DOHH2 (cell line): Measurements from ENCODE around the gene EPHA4.

Source experiments
- H3F3A ChIP-seq: fragments of 200-600 bp; sonication (generic), shearing (Covaris generic); 2 replicates; pipeline ENCODE4 v1.6.0; 2016; ENCODE audit warnings: antibody characterized with exemption, mild to moderate bottlenecking; ENCODE audit not compliant: control insufficient read depth, insufficient read depth
- H3K27ac ChIP-seq: fragments of 200-600 bp; sonication (generic); 2 replicates; pipeline ENCODE4 v1.5.1; 2014; ENCODE audit warnings: low read depth, mild to moderate bottlenecking, low read length, moderate library complexity
- H3K27me3 ChIP-seq: fragments of 200-600 bp; sonication (generic); 2 replicates; pipeline ENCODE4 v1.6.1; 2014; ENCODE audit warnings: mild to moderate bottlenecking, low read length, mixed read lengths; ENCODE audit not compliant: control insufficient read depth
- H3K36me3 ChIP-seq: fragments of 200-600 bp; sonication (generic); 2 replicates; pipeline ENCODE4 v1.6.1; 2014; ENCODE audit warnings: mild to moderate bottlenecking, low read length, moderate library complexity, mixed read lengths; ENCODE audit not compliant: control insufficient read depth
- H3K4me1 ChIP-seq: fragments of 200-600 bp; sonication (generic); 2 replicates; pipeline ENCODE4 v1.6.1; 2014; ENCODE audit warnings: mild to moderate bottlenecking, low read length, mixed read lengths; ENCODE audit not compliant: control insufficient read depth
- H3K4me2 ChIP-seq: fragments of 200-600 bp; sonication (generic); 2 replicates; pipeline ENCODE4 v1.6.0; 2014; ENCODE audit warnings: mild to moderate bottlenecking, low read length, moderate library complexity
- H3K4me3 ChIP-seq: fragments of 200-600 bp; sonication (generic); 2 replicates; pipeline ENCODE4 v1.5.1; 2014; ENCODE audit warnings: mild to moderate bottlenecking, low read length, mixed read lengths
- H3K79me2 ChIP-seq: fragments of 200-600 bp; sonication (generic); 2 replicates; pipeline ENCODE4 v1.6.1; 2014; ENCODE audit warnings: mild to moderate bottlenecking, low read length, mixed read lengths; ENCODE audit not compliant: control insufficient read depth
- H3K9me2 ChIP-seq: fragments of 200-600 bp; sonication (generic); replicated peaks from 2 replicates; pipeline ENCODE4 v1.6.1; 2014; ENCODE audit warnings: mild to moderate bottlenecking, low read length, mixed read lengths; ENCODE audit not compliant: control insufficient read depth
- H3K9me3 ChIP-seq: fragments of 200-600 bp; sonication (generic); 2 replicates; pipeline ENCODE4 v1.6.1; 2014; ENCODE audit warnings: antibody characterized with exemption, low read length, mixed read lengths; ENCODE audit not compliant: control insufficient read depth, insufficient read depth
- H4K20me1 ChIP-seq: fragments of 200-600 bp; sonication (generic); 2 replicates; pipeline ENCODE4 v1.6.0; 2014; ENCODE audit warnings: low read depth, mild to moderate bottlenecking, antibody characterized with exemption, low read length, moderate library complexity; ENCODE audit not compliant: control insufficient read depth, insufficient read depth
- EZH2phosphoT487 ChIP-seq: fragments of 200-600 bp; sonication (generic); IDR thresholded peaks from 2 replicates; pipeline ENCODE4 v1.6.1; 2017; ENCODE audit warnings: borderline replicate concordance, mild to moderate bottlenecking, antibody characterized with exemption, low read length, moderate library complexity, mixed read lengths
- TF ChIP-seq, protein P1 (sequence below): fragments of 200-600 bp; sonication (generic); IDR thresholded peaks from one replicate; pipeline ENCODE4 v1.5.1; 2014; ENCODE audit warnings: antibody characterized with exemption, mild to moderate bottlenecking, low read depth, low read length; ENCODE audit not compliant: poor library complexity, severe bottlenecking

Gene EPHA4

DNA sequence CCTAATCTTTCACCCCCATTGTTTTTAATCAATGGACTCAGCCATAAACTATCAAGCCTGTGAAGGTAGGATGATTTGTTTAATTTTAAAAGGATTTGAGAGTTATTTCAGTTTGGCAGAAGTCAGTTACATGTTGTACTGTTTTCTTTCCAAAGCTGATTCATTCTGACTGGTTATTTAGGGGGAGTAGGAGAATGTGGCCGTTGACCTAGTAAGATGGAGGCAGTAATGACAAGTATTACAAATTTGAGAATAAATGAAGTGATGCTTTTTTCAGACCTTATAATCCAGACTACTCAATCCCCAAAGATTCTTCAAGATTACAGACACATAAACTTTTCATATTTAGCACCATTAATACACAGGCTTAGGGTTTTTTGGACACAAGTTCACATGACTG lies 4.3 kb downstream of the EPHA4 start:
- H3K9me2 ChIP-seq = no peaks in the 10 kb centered on the region
- no peaks in the 10 kb centered on the region for H3K79me2 ChIP-seq
- H3F3A ChIP-seq = no peaks in the 10 kb centered on the region
- H3K4me1 ChIP-seq = no peaks in the 10 kb centered on the region
- no peak overlapping the region for H3K4me2 ChIP-seq
- H3K4me3 ChIP-seq = no peak overlapping the region
- 0 out of 2 replicates have a peak, but pooled peaks cover 4% of the 10 kb centered on the region for H3K27me3 ChIP-seq
- peaks cover 9% of the 10 kb centered on the region; the same call in 1 of the 2 replicates for H3K9me3 ChIP-seq
- no peak overlapping the region for H3K27ac ChIP-seq
- TF ChIP-seq EZH2phosphoT487 = no peak
- TF ChIP-seq, protein P1, sequence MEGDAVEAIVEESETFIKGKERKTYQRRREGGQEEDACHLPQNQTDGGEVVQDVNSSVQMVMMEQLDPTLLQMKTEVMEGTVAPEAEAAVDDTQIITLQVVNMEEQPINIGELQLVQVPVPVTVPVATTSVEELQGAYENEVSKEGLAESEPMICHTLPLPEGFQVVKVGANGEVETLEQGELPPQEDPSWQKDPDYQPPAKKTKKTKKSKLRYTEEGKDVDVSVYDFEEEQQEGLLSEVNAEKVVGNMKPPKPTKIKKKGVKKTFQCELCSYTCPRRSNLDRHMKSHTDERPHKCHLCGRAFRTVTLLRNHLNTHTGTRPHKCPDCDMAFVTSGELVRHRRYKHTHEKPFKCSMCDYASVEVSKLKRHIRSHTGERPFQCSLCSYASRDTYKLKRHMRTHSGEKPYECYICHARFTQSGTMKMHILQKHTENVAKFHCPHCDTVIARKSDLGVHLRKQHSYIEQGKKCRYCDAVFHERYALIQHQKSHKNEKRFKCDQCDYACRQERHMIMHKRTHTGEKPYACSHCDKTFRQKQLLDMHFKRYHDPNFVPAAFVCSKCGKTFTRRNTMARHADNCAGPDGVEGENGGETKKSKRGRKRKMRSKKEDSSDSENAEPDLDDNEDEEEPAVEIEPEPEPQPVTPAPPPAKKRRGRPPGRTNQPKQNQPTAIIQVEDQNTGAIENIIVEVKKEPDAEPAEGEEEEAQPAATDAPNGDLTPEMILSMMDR = no peak
- H4K20me1 ChIP-seq = no peaks in the 10 kb centered on the region
- H3K36me3 ChIP-seq = no peaks in the 10 kb centered on the region

DNA sequence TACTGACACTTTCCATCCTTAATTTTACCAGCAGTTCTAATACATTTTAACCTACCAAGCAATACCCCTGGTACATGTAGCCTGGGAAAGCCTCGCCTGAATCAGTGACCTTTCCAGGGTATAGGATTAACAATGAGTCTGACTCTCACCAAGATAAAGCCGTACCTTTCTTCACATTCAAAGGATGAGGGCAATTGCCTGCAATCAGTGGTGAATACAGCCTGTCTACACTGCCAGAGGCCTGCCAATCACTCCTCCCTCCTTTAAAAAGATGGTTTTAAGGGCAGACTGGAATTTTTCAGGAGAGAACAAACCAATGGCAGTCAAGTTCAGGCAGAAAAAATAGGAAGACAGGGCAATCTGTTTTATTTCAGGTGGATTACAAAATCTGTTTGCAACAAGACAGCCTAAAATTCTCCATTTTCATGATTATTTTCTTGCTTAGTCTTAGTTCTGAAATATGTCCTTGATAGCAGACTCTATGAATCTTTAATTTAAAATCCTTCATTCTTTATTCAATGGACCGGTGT lies 4.8 kb downstream of the EPHA4 start:
- no peaks in the 10 kb centered on the region for H4K20me1 ChIP-seq
- H3K9me3 ChIP-seq = peaks cover 9% of the 10 kb centered on the region; the same call in 1 of the 2 replicates
- no peaks in the 10 kb centered on the region for H3F3A ChIP-seq
- H3K79me2 ChIP-seq = no peaks in the 10 kb centered on the region
- H3K9me2 ChIP-seq = no peaks in the 10 kb centered on the region
- no peak overlapping the region for H3K4me2 ChIP-seq
- H3K27me3 ChIP-seq = 0 out of 2 replicates have a peak, but pooled peaks cover 4% of the 10 kb centered on the region
- no peaks in the 10 kb centered on the region for H3K4me1 ChIP-seq
- H3K4me3 ChIP-seq = no peak overlapping the region
- TF ChIP-seq EZH2phosphoT487 = no peak
- TF ChIP-seq, protein P1 = no peak
- no peaks in the 10 kb centered on the region for H3K36me3 ChIP-seq
- no peak overlapping the region for H3K27ac ChIP-seq

DNA sequence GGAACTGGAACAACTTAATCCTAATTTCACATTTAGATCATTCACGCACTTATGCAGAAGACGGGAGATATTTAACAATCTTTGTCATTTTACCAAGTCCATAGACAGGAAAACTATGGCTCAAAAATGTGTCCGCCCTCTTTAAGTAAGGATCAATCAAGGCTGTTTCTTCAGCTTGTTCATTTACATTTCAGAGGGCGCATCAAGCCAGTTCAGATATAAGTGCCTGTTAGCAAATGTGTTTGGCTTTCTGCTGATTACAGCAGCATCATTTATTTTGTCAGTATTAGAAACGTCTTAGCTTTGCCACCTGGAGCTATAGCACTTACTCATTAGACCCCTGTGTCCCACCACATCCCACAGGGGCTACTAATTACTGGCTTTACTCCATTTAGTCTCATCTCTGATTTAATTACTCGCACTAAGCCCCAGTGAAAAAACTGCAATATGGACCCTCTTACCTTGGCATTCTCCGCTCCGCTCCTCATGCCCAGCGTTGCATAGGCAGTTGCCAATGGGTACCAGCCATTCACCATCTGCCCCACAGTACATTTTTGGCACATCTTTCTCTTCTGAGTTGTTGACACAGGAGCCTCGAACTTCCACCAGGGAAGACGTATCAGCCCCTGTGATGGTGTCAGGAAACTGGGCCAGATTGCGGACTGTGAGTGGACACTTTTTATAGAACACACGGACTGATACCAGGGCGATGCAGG lies 8.7 kb downstream of the EPHA4 start:
- Histone ChIP-seq H3K4me1 (peaks cover 8% of the 10 kb centered on the region; the same call in 1 of the 2 replicates), H3K9me2 (no peaks in the 10 kb centered on the region), H3F3A (no peaks in the 10 kb centered on the region), H3K36me3 (no peaks in the 10 kb centered on the region), H3K4me2 (no peak overlapping the region), H3K79me2 (no peaks in the 10 kb centered on the region), H3K4me3 (no peak overlapping the region), H3K27me3 (0 out of 2 replicates have a peak, but pooled peaks cover 2% of the 10 kb centered on the region), H4K20me1 (no peaks in the 10 kb centered on the region), H3K27ac (no peak overlapping the region), H3K9me3 (no peaks in the 10 kb centered on the region)
- TF ChIP-seq EZH2phosphoT487 = no peak
- TF ChIP-seq, protein P1 = no peak
